ENCODE results near the gene TBX19. TPM values are rescaled to one million over a fixed set of nuclear protein-coding genes. Genes with fewer than 3 reads are reported as not detected.

The TBX19 gene
- total RNA-seq, 1 experiment from 2014 or later: 3.0 TPM

- DNase-seq (ENCODE audit: low read depth, low spot score) (no peak), ATAC-seq (no peak)
- no TSS peak for BruUV-seq (replicated peaks)
- intact Hi-C loops (cut with micrococcal nuclease): no loop called here
- no peak overlapping the region for H3K4me3 ChIP-seq (replicated peaks in 1 of 2; ENCODE audit: low read depth in 1 of 2, low read length in 2 of 2)
- no peaks in the 10 kb centered on the region for H3K79me2 ChIP-seq (ENCODE audit: insufficient read depth, low read length)
- peaks cover 27 to 30% of the 10 kb centered on the region in 2 experiments for H3K4me1 ChIP-seq (ENCODE audit: control insufficient read depth in 1 of 2, insufficient read depth in 2 of 2, low read length in 2 of 2)
- no peaks in the 10 kb centered on the region for H3K9me3 ChIP-seq (ENCODE audit: control insufficient read depth in 1 of 2, insufficient read depth in 1 of 2, low read depth in 1 of 2, low read length in 2 of 2)
- no peaks in the 10 kb centered on the region for H3K27me3 ChIP-seq (ENCODE audit: insufficient read depth, low read length)
- H2AFZ ChIP-seq (ENCODE audit: low read depth, low read length, poor library complexity, severe bottlenecking): no peak overlapping the region
- H3K9ac ChIP-seq (ENCODE audit: low read length): no peak overlapping the region
- no peak overlapping the region for H3K27ac ChIP-seq (ENCODE audit: low read depth, low read length)
- no peaks in the 10 kb centered on the region for H3K9me2 ChIP-seq (ENCODE audit: insufficient read depth)
- TF ChIP-seq, protein P1, sequence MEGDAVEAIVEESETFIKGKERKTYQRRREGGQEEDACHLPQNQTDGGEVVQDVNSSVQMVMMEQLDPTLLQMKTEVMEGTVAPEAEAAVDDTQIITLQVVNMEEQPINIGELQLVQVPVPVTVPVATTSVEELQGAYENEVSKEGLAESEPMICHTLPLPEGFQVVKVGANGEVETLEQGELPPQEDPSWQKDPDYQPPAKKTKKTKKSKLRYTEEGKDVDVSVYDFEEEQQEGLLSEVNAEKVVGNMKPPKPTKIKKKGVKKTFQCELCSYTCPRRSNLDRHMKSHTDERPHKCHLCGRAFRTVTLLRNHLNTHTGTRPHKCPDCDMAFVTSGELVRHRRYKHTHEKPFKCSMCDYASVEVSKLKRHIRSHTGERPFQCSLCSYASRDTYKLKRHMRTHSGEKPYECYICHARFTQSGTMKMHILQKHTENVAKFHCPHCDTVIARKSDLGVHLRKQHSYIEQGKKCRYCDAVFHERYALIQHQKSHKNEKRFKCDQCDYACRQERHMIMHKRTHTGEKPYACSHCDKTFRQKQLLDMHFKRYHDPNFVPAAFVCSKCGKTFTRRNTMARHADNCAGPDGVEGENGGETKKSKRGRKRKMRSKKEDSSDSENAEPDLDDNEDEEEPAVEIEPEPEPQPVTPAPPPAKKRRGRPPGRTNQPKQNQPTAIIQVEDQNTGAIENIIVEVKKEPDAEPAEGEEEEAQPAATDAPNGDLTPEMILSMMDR (IDR thresholded peaks at IDR 0.05 in 2 of 3, conservative IDR thresholded peaks at IDR 0.05 in 1 of 3; ENCODE audit: borderline replicate concordance in 1 of 3, insufficient read depth in 1 of 3, low read depth in 2 of 3, low read length in 2 of 3): peak in 2 of 3 experiments; percentile 25 to 49; a peak in 2 of 6 replicates
- no peak for TF ChIP-seq SP1 (IDR thresholded peaks at IDR 0.05; ENCODE audit: low read depth)
- H4K20me1 ChIP-seq (ENCODE audit: insufficient read depth): no peaks in the 10 kb centered on the region
- ChIA-PET RAD21 (ENCODE audit: low non-redundant PET in 1 of 2, low total read pairs in 2 of 2, uncharacterized antibody in 2 of 2, unreplicated experiment in 2 of 2) (no interaction called here), POLR2A (interaction anchor here (0.6 kb wide), 1 partner anchor 52 kb away, joined by 3 read pairs; no protein-coding TSS in a partner anchor), CTCF (interaction anchor here (0.9 to 1.6 kb wide), 2 partner anchors 51 to 56 kb away, joined by 4 to 7 read pairs; no protein-coding TSS in a partner anchor)
- no peaks in the 10 kb centered on the region for H3K36me3 ChIP-seq (ENCODE audit: control insufficient read depth in 1 of 2, insufficient read depth in 2 of 2, low read length in 2 of 2)
- H3K4me2 ChIP-seq (ENCODE audit: low read length): peak overlapping the region; percentile 57
These were observed 5.6 kb downstream of the TBX19 start for GRCh38 chr1:168285971-168286927.

GRCh38 chr1:168287237-168287664 is 6.6 kb downstream of the TBX19 start:
- ATAC-seq (peak; percentile 47; the same call in 1 of the 2 replicates), DNase-seq (ENCODE audit: low read depth, low spot score) (no peak)
- TF ChIP-seq ZFX (IDR thresholded peaks at IDR 0.05) (no peak), POLR2A (IDR thresholded peaks at IDR 0.05; ENCODE audit: borderline replicate concordance, extremely low read depth, insufficient read depth, insufficient read length) (no peak), SIN3A (IDR thresholded peaks at IDR 0.05; ENCODE audit: low read depth) (no peak), RAD21 (IDR thresholded peaks at IDR 0.05; ENCODE audit: low read depth) (no peak), JUND (IDR thresholded peaks at IDR 0.05) (peak; percentile 40), EZH2phosphoT487 (IDR thresholded peaks at IDR 0.05; ENCODE audit: borderline replicate concordance) (no peak), CEBPB (IDR thresholded peaks at IDR 0.05; ENCODE audit: low read depth) (no peak), YY1 (IDR thresholded peaks at IDR 0.05; ENCODE audit: extremely low read depth, insufficient replicate concordance, low read depth, low read length) (no peak), EGR1 (IDR thresholded peaks at IDR 0.05; ENCODE audit: low read depth) (no peak), ATF3 (IDR thresholded peaks at IDR 0.05) (no peak)
- TF ChIP-seq, protein P2, sequence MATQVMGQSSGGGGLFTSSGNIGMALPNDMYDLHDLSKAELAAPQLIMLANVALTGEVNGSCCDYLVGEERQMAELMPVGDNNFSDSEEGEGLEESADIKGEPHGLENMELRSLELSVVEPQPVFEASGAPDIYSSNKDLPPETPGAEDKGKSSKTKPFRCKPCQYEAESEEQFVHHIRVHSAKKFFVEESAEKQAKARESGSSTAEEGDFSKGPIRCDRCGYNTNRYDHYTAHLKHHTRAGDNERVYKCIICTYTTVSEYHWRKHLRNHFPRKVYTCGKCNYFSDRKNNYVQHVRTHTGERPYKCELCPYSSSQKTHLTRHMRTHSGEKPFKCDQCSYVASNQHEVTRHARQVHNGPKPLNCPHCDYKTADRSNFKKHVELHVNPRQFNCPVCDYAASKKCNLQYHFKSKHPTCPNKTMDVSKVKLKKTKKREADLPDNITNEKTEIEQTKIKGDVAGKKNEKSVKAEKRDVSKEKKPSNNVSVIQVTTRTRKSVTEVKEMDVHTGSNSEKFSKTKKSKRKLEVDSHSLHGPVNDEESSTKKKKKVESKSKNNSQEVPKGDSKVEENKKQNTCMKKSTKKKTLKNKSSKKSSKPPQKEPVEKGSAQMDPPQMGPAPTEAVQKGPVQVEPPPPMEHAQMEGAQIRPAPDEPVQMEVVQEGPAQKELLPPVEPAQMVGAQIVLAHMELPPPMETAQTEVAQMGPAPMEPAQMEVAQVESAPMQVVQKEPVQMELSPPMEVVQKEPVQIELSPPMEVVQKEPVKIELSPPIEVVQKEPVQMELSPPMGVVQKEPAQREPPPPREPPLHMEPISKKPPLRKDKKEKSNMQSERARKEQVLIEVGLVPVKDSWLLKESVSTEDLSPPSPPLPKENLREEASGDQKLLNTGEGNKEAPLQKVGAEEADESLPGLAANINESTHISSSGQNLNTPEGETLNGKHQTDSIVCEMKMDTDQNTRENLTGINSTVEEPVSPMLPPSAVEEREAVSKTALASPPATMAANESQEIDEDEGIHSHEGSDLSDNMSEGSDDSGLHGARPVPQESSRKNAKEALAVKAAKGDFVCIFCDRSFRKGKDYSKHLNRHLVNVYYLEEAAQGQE (IDR thresholded peaks at IDR 0.05; ENCODE audit: low read depth): no peak

More at GRCh38 chr1:168287237-168287664, 6.6 kb downstream of the TBX19 start:
- intact Hi-C loops (cut with micrococcal nuclease): no loop called here
- Histone ChIP-seq H3K27ac (ENCODE audit: low read depth, low read length) (no peak overlapping the region), H2AFZ (ENCODE audit: low read depth, low read length, poor library complexity, severe bottlenecking) (no peak overlapping the region), H3K4me3 (replicated peaks in 1 of 2; ENCODE audit: low read depth in 1 of 2, low read length in 2 of 2) (peak overlapping the region in 1 of 2 experiments; percentile 20; a peak in 1 of 4 replicates), H3K4me1 (ENCODE audit: control insufficient read depth in 1 of 2, insufficient read depth in 2 of 2, low read length in 2 of 2) (peaks cover 27 to 30% of the 10 kb centered on the region in 2 experiments), H3K27me3 (ENCODE audit: insufficient read depth, low read length) (no peaks in the 10 kb centered on the region), H4K20me1 (ENCODE audit: insufficient read depth) (no peaks in the 10 kb centered on the region), H3K79me2 (ENCODE audit: insufficient read depth, low read length) (no peaks in the 10 kb centered on the region), H3K36me3 (ENCODE audit: control insufficient read depth in 1 of 2, insufficient read depth in 2 of 2, low read length in 2 of 2) (no peaks in the 10 kb centered on the region), H3K9me2 (ENCODE audit: insufficient read depth) (no peaks in the 10 kb centered on the region), H3K4me2 (ENCODE audit: low read length) (peak overlapping the region; percentile 57), H3K9ac (ENCODE audit: low read length) (no peak overlapping the region), H3K9me3 (ENCODE audit: control insufficient read depth in 1 of 2, insufficient read depth in 1 of 2, low read depth in 1 of 2, low read length in 2 of 2) (no peaks in the 10 kb centered on the region)
- RAD21 ChIA-PET (ENCODE audit: low non-redundant PET in 1 of 2, low total read pairs in 2 of 2, uncharacterized antibody in 2 of 2, unreplicated experiment in 2 of 2): no interaction called here
- CTCF ChIA-PET: interaction anchor here (1.6 kb wide), 1 partner anchor 52 kb away, joined by 7 read pairs; no protein-coding TSS in a partner anchor
- no TSS peak for BruUV-seq (replicated peaks)
- POLR2A ChIA-PET: interaction anchor here (0.6 kb wide), 1 partner anchor 53 kb away, joined by 3 read pairs; no protein-coding TSS in a partner anchor

All from HCT116 (cell line).